Choroid plexus epithelial cell (primary cell): Measurements from ENCODE around the gene SCUBE1.

Experiments
- DNase-seq: peaks from one replicate; pipeline ENCODE4 v3.0.0-alpha.2; 2010; ENCODE audit warnings: low read depth
- H3K4me3 ChIP-seq: 2 replicates; pipeline ENCODE4 v1.5.1; 2011; ENCODE audit warnings: low read depth, mild to moderate bottlenecking, control low read depth, low read length, moderate library complexity
- TF ChIP-seq, protein P1 (sequence below): conservative IDR thresholded peaks from 2 replicates; pipeline ENCODE4 v1.5.1; 2011; ENCODE audit warnings: low read depth, mild to moderate bottlenecking, control low read depth, inconsistent platforms, low read length, moderate library complexity

SCUBE1 gene

DNA sequence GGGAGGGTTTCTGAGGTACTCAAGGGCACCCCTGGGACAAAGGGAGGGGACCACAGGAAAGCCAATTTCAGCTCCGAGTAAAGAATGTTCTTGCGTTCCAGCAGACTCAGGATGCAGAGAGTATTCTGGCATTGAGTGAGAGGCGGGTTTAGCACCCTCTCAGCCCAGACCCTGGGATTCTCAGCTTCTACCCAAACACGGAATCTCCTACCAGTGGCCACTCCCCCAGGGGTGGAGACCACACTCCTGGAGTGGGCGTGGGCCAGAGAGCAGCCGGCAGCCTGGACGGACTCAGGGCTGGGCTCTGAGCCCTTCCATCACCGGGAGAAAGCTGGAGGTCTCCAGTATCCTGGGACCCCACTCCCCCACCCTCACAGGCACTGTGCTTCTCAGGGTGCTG lies 130.1 kb downstream of the SCUBE1 start:
- DNase-seq: no peak
- TF ChIP-seq, protein P1, sequence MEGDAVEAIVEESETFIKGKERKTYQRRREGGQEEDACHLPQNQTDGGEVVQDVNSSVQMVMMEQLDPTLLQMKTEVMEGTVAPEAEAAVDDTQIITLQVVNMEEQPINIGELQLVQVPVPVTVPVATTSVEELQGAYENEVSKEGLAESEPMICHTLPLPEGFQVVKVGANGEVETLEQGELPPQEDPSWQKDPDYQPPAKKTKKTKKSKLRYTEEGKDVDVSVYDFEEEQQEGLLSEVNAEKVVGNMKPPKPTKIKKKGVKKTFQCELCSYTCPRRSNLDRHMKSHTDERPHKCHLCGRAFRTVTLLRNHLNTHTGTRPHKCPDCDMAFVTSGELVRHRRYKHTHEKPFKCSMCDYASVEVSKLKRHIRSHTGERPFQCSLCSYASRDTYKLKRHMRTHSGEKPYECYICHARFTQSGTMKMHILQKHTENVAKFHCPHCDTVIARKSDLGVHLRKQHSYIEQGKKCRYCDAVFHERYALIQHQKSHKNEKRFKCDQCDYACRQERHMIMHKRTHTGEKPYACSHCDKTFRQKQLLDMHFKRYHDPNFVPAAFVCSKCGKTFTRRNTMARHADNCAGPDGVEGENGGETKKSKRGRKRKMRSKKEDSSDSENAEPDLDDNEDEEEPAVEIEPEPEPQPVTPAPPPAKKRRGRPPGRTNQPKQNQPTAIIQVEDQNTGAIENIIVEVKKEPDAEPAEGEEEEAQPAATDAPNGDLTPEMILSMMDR: no peak

DNA sequence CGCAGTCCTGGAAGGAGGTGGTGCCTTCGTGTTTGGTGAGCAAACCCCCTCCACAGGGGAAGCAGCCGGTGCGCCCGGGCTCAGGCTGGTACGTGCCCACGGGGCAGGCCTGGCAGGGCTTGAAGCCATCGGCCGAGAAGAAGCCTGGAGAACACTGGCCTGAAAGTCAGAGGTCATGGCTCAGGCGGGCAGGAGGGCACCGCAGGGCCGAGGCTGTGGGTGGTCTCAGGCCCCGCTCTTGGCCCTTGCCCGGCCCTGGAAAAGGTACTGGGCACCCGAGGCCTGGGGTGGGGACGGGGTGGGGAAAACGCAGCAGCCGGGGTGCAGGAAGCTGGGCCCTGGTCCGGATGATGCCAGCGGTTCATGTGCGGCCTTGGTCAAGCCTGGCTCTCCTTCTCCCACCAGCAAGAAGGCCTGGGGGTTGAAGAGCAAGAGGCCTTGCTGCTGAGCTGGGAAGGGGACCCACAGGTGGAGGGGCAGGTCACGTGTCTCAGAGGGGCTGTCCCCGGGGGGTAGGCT lies 130.7 kb downstream of the SCUBE1 start:
- DNase-seq: no peak
- no peak overlapping the region for H3K4me3 ChIP-seq
- TF ChIP-seq, protein P1: no peak

More for the DNA sequence above, 130.1 kb downstream of the SCUBE1 start:
- H3K4me3 ChIP-seq: no peak overlapping the region

DNA sequence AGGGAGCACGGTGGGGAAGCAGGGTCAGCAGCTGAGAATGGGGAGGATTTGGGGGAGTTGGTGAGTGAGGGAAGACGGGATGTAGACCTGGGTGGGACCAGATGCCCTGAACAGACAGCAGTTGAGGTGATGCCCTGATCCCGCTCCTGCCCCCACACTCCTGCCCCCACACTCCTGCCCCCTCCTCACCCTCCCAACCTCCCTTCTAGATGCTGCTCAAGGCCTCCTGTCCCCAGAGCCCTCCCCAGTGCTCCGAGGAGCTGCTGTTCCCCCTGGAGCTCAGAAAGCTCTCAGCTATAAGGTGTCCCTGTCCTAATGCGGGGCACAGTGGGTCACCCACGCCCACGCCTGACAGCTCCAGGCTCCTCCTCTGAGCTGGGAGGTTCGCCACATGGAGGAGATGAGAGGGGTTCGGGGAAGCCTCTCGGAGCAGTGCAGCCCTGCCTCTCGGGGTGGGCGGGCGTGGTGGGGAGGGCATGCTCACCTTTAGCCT lies 131.2 kb downstream of the SCUBE1 start:
- no peak for DNase-seq
- no peak overlapping the region for H3K4me3 ChIP-seq
- TF ChIP-seq, protein P1: no peak

DNA sequence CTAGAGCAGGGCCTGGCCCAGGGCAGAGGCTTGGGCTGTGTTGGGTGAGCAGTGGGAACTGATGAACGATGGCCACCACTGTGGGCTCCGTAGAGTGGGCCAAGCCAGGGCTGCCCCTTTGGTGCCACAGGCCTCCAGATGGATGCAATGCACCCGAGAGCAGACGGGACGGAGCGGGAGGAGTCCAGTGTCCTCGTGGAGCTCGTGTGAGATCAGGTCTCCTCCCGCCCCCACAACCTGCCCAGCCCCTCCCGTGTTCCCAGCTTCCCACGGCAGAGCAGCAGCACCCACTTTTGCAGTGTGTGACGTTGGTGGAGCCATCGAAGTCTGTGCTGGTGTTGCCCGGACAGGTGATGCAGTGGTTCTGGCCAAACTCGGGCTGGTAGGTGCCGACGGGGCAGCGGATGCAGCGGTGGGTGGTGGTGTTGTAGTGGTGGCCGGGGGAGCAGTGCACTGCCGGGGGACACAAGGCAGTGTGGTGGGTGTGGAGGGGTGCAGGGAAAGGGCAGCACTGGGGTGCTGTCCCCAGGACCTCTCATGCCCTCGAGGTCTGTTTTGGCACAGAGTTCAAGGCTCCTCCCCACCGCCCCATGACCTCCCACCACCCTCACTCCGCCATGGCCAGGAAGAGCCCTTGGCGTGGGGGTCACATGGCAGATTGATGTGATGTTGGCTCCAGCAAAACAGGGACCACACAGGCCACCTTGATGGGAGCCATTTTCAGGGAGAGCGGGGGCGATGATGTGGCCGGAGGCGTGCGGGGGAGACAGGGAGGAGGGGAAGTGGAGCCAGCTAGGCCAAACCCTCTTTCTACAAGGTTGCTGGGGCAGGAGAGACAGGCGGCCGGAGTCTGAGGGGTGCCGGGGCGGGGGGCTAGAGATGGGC lies 132.3 kb downstream of the SCUBE1 start:
- no peak for DNase-seq
- TF ChIP-seq, protein P1: no peak
- no peak overlapping the region for H3K4me3 ChIP-seq

DNA sequence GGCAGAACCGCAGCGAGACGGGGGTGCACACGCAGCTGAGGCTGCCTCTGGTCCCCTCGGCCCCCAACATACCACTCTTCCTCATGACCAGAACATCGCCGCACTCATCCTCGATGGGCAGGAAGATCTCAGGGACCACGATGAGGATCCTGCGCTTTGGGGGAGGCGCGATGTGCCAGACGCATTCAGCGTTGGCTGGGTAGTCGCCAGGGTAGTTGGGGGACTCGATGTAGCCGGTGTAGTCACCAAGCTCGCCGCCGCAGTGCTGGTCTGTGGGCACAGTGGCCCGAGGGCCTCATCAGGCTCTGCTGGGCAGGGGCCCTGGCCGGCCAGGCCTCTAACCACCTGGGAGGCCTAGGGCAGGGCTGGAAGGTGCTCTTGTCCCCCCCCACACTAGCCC lies 133.2 kb downstream of the SCUBE1 start:
- TF ChIP-seq, protein P1: no peak
- H3K4me3 ChIP-seq: no peak overlapping the region
- DNase-seq: no peak

DNA sequence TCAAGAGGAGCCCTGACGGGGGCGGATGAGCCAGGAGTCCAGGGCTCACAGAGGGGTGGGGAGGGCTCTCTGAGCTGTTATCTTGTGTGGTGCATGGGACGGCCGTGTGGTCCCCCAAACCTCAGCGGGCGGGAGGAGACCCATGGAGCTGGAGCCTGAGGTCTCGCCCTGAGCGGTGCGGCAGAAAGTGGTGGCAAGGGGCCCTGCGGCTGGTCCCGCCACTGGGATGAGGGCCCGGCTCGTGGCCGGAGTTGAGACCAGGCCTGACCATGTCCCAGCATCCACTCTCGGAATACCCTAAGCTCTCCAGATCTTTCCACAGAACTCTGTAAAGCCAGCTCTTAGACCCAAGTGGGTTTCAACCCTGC lies 133.7 kb downstream of the SCUBE1 start:
- TF ChIP-seq, protein P1: no peak
- DNase-seq: no peak
- no peak overlapping the region for H3K4me3 ChIP-seq
